Bronchial epithelial cell (primary cell): ENCODE data around the gene SFRP5. TPM values are rescaled to one million over a fixed set of nuclear protein-coding genes. Genes with fewer than 3 reads are reported as not detected.
A peak's percentile ranks its signal among the peaks of the same experiment; 100 is the strongest.

Experiments
- DNase-seq: peaks from one replicate; pipeline ENCODE4 v3.0.0-alpha.2; 2010; ENCODE audit warnings: low read depth
- FAIRE-seq: peaks from 2 replicates; lab custom pipeline; 2011; peaks lifted over from hg19 to GRCh38; lab: Jason Lieb, UNC
- H3K27me3 ChIP-seq: 2 replicates; pipeline ENCODE4 v1.5.1; 2011; ENCODE audit warnings: low read length; ENCODE audit not compliant: control insufficient read depth, insufficient read depth
- H3K36me3 ChIP-seq: 2 replicates; pipeline ENCODE4 v1.5.1; 2011; ENCODE audit warnings: low read length; ENCODE audit not compliant: control insufficient read depth, insufficient read depth
- H3K4me3 ChIP-seq: 2 replicates; pipeline ENCODE4 v1.5.1; 2011; ENCODE audit warnings: mild to moderate bottlenecking, low read depth, low read length, control low read depth
- total RNA-seq: library from RNA; depleted of rRNA; stranded (reverse); fragments of >200 nt; gene quantifications from 2 replicates; pipeline ENCODE4 v1.2.1, GENCODE V29; 2014
- TF ChIP-seq, protein P1 (sequence below): IDR thresholded peaks from 2 replicates; pipeline ENCODE4 v1.5.1; 2011; ENCODE audit warnings: mild to moderate bottlenecking, moderate library complexity, low read length, control low read depth, inconsistent platforms; ENCODE audit not compliant: insufficient read depth, severe bottlenecking

SFRP5 gene
- total RNA-seq, 1 donor from 2014 or later, result not detected

DNA sequence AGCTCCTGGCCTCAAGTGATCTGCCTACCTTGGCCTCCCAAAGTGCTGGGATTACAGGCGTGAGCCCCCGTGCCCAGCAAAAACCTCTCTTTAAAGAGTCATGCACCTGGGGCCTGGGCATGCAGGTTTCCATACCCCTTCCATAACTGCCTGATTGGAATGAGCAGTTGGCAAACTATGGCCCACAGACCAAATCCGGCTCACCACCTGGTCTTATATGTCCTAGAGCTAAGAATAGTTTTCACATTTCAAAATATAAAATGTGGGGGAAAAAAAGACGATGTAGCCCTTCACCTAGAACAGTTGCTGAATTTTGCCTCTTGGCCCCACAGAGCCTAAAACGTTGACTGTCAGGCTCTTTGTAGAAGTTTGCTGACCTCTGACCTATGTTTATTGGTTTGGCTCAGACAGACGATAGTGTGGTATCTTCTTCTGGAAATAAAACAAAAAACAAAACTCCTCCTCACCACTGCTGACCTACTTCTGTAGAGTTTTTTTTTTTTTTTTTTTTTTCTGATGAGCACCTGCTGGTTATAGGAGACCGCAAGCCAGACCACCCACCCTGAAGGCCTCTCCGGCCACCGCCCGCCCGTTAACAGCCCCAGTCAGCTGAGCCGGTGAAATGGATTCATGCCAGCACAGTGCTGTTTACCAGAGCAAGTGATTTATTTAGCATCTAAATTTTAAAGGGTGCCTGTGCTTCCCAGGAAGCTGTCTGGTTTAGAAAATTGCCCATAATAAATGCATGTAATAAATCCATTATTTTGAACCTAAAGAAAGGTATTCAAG lies 33.5 kb upstream of the SFRP5 start:
- TF ChIP-seq, protein P1, sequence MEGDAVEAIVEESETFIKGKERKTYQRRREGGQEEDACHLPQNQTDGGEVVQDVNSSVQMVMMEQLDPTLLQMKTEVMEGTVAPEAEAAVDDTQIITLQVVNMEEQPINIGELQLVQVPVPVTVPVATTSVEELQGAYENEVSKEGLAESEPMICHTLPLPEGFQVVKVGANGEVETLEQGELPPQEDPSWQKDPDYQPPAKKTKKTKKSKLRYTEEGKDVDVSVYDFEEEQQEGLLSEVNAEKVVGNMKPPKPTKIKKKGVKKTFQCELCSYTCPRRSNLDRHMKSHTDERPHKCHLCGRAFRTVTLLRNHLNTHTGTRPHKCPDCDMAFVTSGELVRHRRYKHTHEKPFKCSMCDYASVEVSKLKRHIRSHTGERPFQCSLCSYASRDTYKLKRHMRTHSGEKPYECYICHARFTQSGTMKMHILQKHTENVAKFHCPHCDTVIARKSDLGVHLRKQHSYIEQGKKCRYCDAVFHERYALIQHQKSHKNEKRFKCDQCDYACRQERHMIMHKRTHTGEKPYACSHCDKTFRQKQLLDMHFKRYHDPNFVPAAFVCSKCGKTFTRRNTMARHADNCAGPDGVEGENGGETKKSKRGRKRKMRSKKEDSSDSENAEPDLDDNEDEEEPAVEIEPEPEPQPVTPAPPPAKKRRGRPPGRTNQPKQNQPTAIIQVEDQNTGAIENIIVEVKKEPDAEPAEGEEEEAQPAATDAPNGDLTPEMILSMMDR, result no peak
- DNase-seq (no peak), FAIRE-seq (peak; percentile 28)
- H3K4me3 ChIP-seq, result no peak overlapping the region
- H3K36me3 ChIP-seq, result no peaks in the 10 kb centered on the region
- H3K27me3 ChIP-seq, result no peaks in the 10 kb centered on the region

GRCh38 chr10:97801422-97801821 lies 29.6 kb upstream of the SFRP5 start:
- TF ChIP-seq, protein P1, result no peak
- H3K4me3 ChIP-seq, result no peak overlapping the region
- no peak for FAIRE-seq
- no peak for DNase-seq
- no peaks in the 10 kb centered on the region for H3K27me3 ChIP-seq
- H3K36me3 ChIP-seq, result no peaks in the 10 kb centered on the region

- DNase-seq (no peak), FAIRE-seq (no peak)
- H3K36me3 ChIP-seq, result no peaks in the 10 kb centered on the region
- TF ChIP-seq, protein P1, result no peak
- no peaks in the 10 kb centered on the region for H3K27me3 ChIP-seq
- no peak overlapping the region for H3K4me3 ChIP-seq
These were observed 28.7 kb upstream of the SFRP5 start for GRCh38 chr10:97800474-97800873.

- DNase-seq (peak; percentile 12), FAIRE-seq (peak; percentile 23)
- Histone ChIP-seq H3K4me3 (no peak overlapping the region), H3K27me3 (no peaks in the 10 kb centered on the region), H3K36me3 (no peaks in the 10 kb centered on the region)
- TF ChIP-seq, protein P1, result no peak
These were observed 27.3 kb upstream of the SFRP5 start for GRCh38 chr10:97798958-97799610.

GRCh38 chr10:97796651-97797050 lies 24.9 kb upstream of the SFRP5 start:
- DNase-seq (no peak), FAIRE-seq (no peak)
- no peaks in the 10 kb centered on the region for H3K27me3 ChIP-seq
- H3K4me3 ChIP-seq, result no peak overlapping the region
- TF ChIP-seq, protein P1, result no peak
- H3K36me3 ChIP-seq, result no peaks in the 10 kb centered on the region
